ENCODE results near the gene ERAS. TPM values are rescaled to one million over a fixed set of nuclear protein-coding genes. Genes with fewer than 3 reads are reported as not detected.
A peak's percentile ranks its signal among the peaks of the same experiment; 100 is the strongest.

The ERAS gene
- polyA plus RNA-seq, 2 of the 4 experiments (the other 2 are of a cell fraction): 0.06 TPM; not detected in 1

GRCh38 chrX:48834383-48834709 is 8.0 kb downstream of the ERAS start:
- Histone ChIP-seq H3K27ac (peak overlapping the region in 1 of 2 experiments; percentile 86; a peak in 2 of 6 replicates), H3K4me3 (peak overlapping the region; percentile 69), H3K4me2 (peak overlapping the region; percentile 93), H3K9me3 (no peaks in the 10 kb centered on the region), H3K4me1 (peaks cover 5% of the 10 kb centered on the region; the same call in 1 of the 3 replicates)
- peak; percentile 83 for FAIRE-seq
- CTCF ChIA-PET: interaction anchor here (0.6 to 1.1 kb wide), 5 partner anchors 9 to 916 kb away, joined by 3 to 4 read pairs (median 3); no protein-coding TSS in a partner anchor
- ATAC-seq: peak; percentile 44 to 60; a peak in 5 of 6 replicates
- POLR2A ChIA-PET: no interaction called here
- DNase-seq (ENCODE audit: low read depth in 1 of 2, low spot score in 1 of 2): peak; percentile 13 to 15
- TF ChIP-seq BCL3 (IDR thresholded peaks at IDR 0.05): no peak
- TF ChIP-seq NPAS2 (CRISPR knock-in tag; IDR thresholded peaks at IDR 0.05; ENCODE audit: borderline replicate concordance): no peak
- TF ChIP-seq FOSL2 (IDR thresholded peaks at IDR 0.05): no peak
- TF ChIP-seq FOSL2 (CRISPR knock-in tag; IDR thresholded peaks at IDR 0.05): no peak
- no peak for TF ChIP-seq CHD2 (IDR thresholded peaks at IDR 0.05; ENCODE audit: low read length, partially characterized antibody)
- no peak for TF ChIP-seq RNF2 (IDR thresholded peaks at IDR 0.05; ENCODE audit: borderline replicate concordance, low read depth)
- no peak for TF ChIP-seq BHLHE40 (IDR thresholded peaks at IDR 0.05; ENCODE audit: low read depth, low read length)
- no peak for TF ChIP-seq ZFP36 (IDR thresholded peaks at IDR 0.05; ENCODE audit: borderline replicate concordance, partially characterized antibody)
- no peak for TF ChIP-seq USF2 (IDR thresholded peaks at IDR 0.05)
- TF ChIP-seq MAFK (IDR thresholded peaks at IDR 0.05; ENCODE audit: partially characterized antibody): no peak
- no peak for TF ChIP-seq HOXB13 (CRISPR knock-in tag; IDR thresholded peaks at IDR 0.05; ENCODE audit: low read depth)
- no peak for TF ChIP-seq HDAC2 (IDR thresholded peaks at IDR 0.05)
- TF ChIP-seq KDM1A (IDR thresholded peaks at IDR 0.05; ENCODE audit: low read depth): no peak
- no peak for TF ChIP-seq POLR2AphosphoS2 (conservative IDR thresholded peaks at IDR 0.05; ENCODE audit: low read length)
- TF ChIP-seq FOXS1 (CRISPR knock-in tag; IDR thresholded peaks at IDR 0.05): no peak
- no peak for TF ChIP-seq ZNF302 (CRISPR knock-in tag; IDR thresholded peaks at IDR 0.05)
- TF ChIP-seq POLR2A (IDR thresholded peaks at IDR 0.05; ENCODE audit: low read length): no peak
- TF ChIP-seq JUNB (IDR thresholded peaks at IDR 0.05): no peak
- 24% methylated on average over 4 of the region's 7 CpGs for WGBS (ENCODE audit: missing lambda C conversion rate)

DNA sequence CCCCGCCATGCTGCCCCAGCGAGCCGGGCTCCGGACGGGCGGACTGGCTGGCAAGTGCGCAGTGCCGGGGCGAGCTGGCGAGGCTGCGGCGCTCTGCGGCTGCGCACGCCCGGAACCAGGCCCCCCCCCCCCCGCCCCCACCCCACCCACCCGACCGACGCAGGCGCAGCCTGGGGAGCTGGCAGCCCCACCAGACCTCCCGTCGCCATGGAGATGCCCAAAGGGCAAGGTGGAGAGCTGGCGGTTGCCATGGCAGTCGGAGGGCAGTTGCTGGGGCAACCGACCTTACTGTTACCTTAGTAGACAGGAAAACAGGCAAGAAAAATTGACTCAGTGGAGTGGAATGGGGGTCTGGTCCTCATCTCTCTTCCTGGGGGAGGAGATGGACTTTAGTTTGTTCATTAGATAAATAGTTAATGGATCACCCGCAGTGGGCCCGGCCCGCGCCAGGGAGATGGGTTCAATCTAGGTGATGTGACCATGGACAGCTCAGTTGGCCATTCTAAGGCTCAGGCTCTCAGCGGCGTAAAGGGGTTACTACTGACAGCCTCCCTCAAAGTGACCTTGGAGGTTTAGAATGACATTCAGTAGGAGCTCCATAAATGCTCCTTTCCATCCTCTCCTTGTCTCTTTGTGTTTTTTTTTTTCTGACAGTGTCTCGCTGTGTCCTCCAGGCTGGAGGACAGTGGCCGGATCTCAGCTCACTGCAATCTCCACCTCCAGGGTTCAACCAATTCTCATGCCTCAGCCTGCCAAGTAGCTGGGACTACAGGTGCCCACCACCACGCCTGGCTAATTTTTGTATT is 9.4 kb downstream of the ERAS start, which contains the start of gene PCSK1N:
PCSK1N (minus strand) TSS at position 87 of the 806 bp plus-strand sequence; CDS start at position 9, 78 bp downstream.
- peak within 1 kb of the TSS; percentile 93 for H3K4me2 ChIP-seq
- H3K9me3 ChIP-seq: no peaks in the 10 kb centered on the region
- peak within 1 kb of the TSS; percentile 66 to 86 for H3K27ac ChIP-seq
- peaks cover 5% of the 10 kb centered on the region; the same call in 1 of the 3 replicates for H3K4me1 ChIP-seq
- CTCF ChIA-PET: no interaction called here
- peak; percentile 49 to 59 for DNase-seq (ENCODE audit: low read depth in 1 of 2, low spot score in 1 of 2)
- WGBS (ENCODE audit: missing lambda C conversion rate): 53% methylated on average over 12 of the region's 35 CpGs
- no peak for FAIRE-seq
- ATAC-seq: peak; percentile 72 to 81
- H3K4me3 ChIP-seq: peak within 1 kb of the TSS; percentile 69
- POLR2A ChIA-PET: interaction anchor here (0.8 to 1.0 kb wide), 2 partner anchors 34 to 56 kb away, joined by 3 read pairs; partner anchors contain the start of gene HDAC6
- no peak for TF ChIP-seq ZNF302 (CRISPR knock-in tag; IDR thresholded peaks at IDR 0.05)
- TF ChIP-seq, protein P1, sequence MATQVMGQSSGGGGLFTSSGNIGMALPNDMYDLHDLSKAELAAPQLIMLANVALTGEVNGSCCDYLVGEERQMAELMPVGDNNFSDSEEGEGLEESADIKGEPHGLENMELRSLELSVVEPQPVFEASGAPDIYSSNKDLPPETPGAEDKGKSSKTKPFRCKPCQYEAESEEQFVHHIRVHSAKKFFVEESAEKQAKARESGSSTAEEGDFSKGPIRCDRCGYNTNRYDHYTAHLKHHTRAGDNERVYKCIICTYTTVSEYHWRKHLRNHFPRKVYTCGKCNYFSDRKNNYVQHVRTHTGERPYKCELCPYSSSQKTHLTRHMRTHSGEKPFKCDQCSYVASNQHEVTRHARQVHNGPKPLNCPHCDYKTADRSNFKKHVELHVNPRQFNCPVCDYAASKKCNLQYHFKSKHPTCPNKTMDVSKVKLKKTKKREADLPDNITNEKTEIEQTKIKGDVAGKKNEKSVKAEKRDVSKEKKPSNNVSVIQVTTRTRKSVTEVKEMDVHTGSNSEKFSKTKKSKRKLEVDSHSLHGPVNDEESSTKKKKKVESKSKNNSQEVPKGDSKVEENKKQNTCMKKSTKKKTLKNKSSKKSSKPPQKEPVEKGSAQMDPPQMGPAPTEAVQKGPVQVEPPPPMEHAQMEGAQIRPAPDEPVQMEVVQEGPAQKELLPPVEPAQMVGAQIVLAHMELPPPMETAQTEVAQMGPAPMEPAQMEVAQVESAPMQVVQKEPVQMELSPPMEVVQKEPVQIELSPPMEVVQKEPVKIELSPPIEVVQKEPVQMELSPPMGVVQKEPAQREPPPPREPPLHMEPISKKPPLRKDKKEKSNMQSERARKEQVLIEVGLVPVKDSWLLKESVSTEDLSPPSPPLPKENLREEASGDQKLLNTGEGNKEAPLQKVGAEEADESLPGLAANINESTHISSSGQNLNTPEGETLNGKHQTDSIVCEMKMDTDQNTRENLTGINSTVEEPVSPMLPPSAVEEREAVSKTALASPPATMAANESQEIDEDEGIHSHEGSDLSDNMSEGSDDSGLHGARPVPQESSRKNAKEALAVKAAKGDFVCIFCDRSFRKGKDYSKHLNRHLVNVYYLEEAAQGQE (IDR thresholded peaks at IDR 0.05): peak; percentile 30; the same call in 1 of the 2 replicates
